GM13977 (cell line): Measurements from ENCODE around the gene CORO2B.
A peak's percentile ranks its signal among the peaks of the same experiment; 100 is the strongest.

Experiments
- DNase-seq: peaks from one replicate; pipeline ENCODE4 v3.0.0; 2012; ENCODE audit warnings: low spot score
- CTCF ChIP-seq: IDR thresholded peaks from 2 replicates; pipeline ENCODE4 v1.5.1; 2012; ENCODE audit warnings: mild to moderate bottlenecking, control low read depth; ENCODE audit not compliant: insufficient read depth; ENCODE audit errors: extremely low read depth, missing control alignments
- in situ Hi-C: fragments of 300-500 bp; cut with MboI; formaldehyde crosslinking; loops from one replicate; pipeline ENCODE4 v1.12.0; 2022; ENCODE audit warnings: low sequenced_read_pairs, low pct_unique_long_range_greater_than_20kb, mixed read lengths, inconsistent platforms; ENCODE audit not compliant: unreplicated experiment

Gene CORO2B

GRCh38 chr15:68578980-68579935 is at the start of gene CORO2B:
CORO2B (plus strand) TSS chr15:68578993; CDS start chr15:68579263, 270 bp downstream.
- in situ Hi-C loops: no loop called here
- peak; percentile 43 for DNase-seq
- TF ChIP-seq CTCF: no peak

GRCh38 chr15:68531387-68532179 is 47.2 kb upstream of the CORO2B start:
- in situ Hi-C loops: loop anchor here (10.0 kb wide), 1 partner anchor 227 kb away; no protein-coding TSS in a partner anchor
- DNase-seq: no peak
- no peak for TF ChIP-seq CTCF

GRCh38 chr15:68536331-68537095 is 42.3 kb upstream of the CORO2B start:
- no peak for DNase-seq
- TF ChIP-seq CTCF: no peak
- in situ Hi-C loops: loop anchor here (10.0 kb wide), 1 partner anchor 232 kb away; no protein-coding TSS in a partner anchor

GRCh38 chr15:68537097-68537496 is 41.7 kb upstream of the CORO2B start:
- in situ Hi-C loops: loop anchor here (10.0 kb wide), 1 partner anchor 232 kb away; no protein-coding TSS in a partner anchor
- DNase-seq: no peak
- TF ChIP-seq CTCF: no peak

GRCh38 chr15:68537506-68537905 is 41.3 kb upstream of the CORO2B start:
- TF ChIP-seq CTCF: no peak
- no peak for DNase-seq
- in situ Hi-C loops: loop anchor here (10.0 kb wide), 1 partner anchor 233 kb away; no protein-coding TSS in a partner anchor
